ENCODE measurements around the gene EARS2. TPM values are rescaled to one million over a fixed set of nuclear protein-coding genes. Genes with fewer than 3 reads are reported as not detected.

Gene EARS2
- total RNA-seq, 1 experiment from 2014 or later, result 38.9 TPM

DNA sequence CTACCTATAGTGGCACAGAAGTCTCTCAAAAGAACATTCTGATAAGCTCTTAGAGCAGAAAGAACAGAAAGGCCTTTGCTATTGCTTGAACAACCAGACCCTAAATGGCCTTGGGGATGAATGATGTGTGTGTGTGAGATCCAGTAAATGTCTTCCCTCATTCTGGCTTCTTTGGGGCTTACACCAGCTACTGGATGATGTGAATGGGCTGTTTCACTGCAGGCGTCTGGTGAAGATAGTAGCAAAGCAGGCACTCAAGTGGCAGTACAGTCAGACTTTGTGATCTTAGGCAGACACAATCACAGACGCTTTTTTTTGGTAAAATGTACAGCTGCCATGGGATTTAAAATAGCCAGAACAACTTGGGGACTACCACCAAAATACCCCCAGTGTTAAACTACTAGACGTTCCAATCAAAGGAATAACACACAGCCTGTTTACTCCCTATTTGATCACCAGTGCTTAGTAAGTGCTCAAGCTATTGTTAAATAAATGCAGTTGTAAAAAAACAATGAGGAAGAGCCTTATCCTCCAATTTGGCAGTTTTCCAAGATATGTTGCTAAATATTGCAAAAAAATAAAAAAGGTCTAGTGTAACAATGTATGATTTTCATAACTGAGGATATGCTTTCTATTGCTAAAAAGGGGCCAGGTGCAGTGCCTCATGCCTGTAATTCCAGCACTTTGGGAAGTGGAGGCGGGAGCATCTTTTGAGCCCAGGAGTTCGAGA lies 21.1 kb upstream of the EARS2 start:
- no peaks in the 10 kb centered on the region for H3K4me1 ChIP-seq (ENCODE audit: insufficient read depth, low read length, poor library complexity, severe bottlenecking)
- peak overlapping the region; percentile 48 for H3K27ac ChIP-seq (ENCODE audit: low read depth, low read length, poor library complexity, severe bottlenecking)
- H3K9me3 ChIP-seq (ENCODE audit: low read depth, low read length, poor library complexity, severe bottlenecking), result no peaks in the 10 kb centered on the region
- H3K4me3 ChIP-seq (ENCODE audit: low read depth, low read length, poor library complexity, severe bottlenecking), result no peak overlapping the region
- DNase-seq (ENCODE audit: low spot score), result no peak
- H3K36me3 ChIP-seq (ENCODE audit: insufficient read depth, low read length, poor library complexity, severe bottlenecking), result peaks cover 38% of the 10 kb centered on the region
- POLR2A ChIA-PET (ENCODE audit: low non-redundant PET), result no interaction called here
- TF ChIP-seq EZH2 (IDR thresholded peaks at IDR 0.05; ENCODE audit: borderline replicate concordance, low read depth, low read length, poor library complexity, severe bottlenecking) (no peak), CTCF (conservative IDR thresholded peaks at IDR 0.05; ENCODE audit: low read depth, low read length) (no peak)
- intact Hi-C loops (cut with micrococcal nuclease; ENCODE audit: unreplicated experiment), result no loop called here
- TSS peak; percentile 14 for BruUV-seq (replicated peaks)
- H3K27me3 ChIP-seq (replicated peaks; ENCODE audit: insufficient read depth, low read depth, low read length, poor library complexity), result no peaks in the 10 kb centered on the region
- CTCF ChIA-PET, result no interaction called here

- Histone ChIP-seq H3K9me3 (ENCODE audit: low read depth, low read length, poor library complexity, severe bottlenecking) (no peaks in the 10 kb centered on the region), H3K27me3 (replicated peaks; ENCODE audit: insufficient read depth, low read depth, low read length, poor library complexity) (no peaks in the 10 kb centered on the region), H3K36me3 (ENCODE audit: insufficient read depth, low read length, poor library complexity, severe bottlenecking) (peaks cover 39% of the 10 kb centered on the region), H3K27ac (ENCODE audit: low read depth, low read length, poor library complexity, severe bottlenecking) (no peak overlapping the region), H3K4me1 (ENCODE audit: insufficient read depth, low read length, poor library complexity, severe bottlenecking) (no peaks in the 10 kb centered on the region), H3K4me3 (ENCODE audit: low read depth, low read length, poor library complexity, severe bottlenecking) (no peak overlapping the region)
- ChIA-PET POLR2A (ENCODE audit: low non-redundant PET) (no interaction called here), CTCF (no interaction called here)
- no peak for TF ChIP-seq EZH2 (IDR thresholded peaks at IDR 0.05; ENCODE audit: borderline replicate concordance, low read depth, low read length, poor library complexity, severe bottlenecking)
- TF ChIP-seq CTCF (conservative IDR thresholded peaks at IDR 0.05; ENCODE audit: low read depth, low read length), result no peak
- intact Hi-C loops (cut with micrococcal nuclease; ENCODE audit: unreplicated experiment), result no loop called here
- no peak for DNase-seq (ENCODE audit: low spot score)
- no TSS peak for BruUV-seq (replicated peaks)
Observed at GRCh38 chr16:23577493-23577892, 20.3 kb upstream of the EARS2 start.

DNA sequence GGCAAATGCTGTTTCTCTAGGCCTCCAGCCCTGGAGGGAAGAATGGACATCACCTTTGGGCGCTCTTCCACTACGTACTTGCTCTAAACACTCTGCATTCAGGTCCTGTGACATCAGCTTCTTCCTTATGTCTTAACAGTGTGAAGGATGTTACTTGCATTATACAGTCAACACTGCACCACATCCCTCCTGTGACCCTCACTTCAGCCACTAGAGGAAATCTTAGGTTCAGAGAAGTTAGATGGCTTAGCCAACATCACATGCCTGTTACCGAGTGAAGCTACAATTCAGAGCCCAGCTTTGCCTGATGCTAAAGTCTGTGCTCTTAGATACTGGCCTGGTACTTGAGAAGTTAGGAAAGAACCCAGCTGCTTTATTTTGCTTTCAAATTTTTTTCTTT lies 18.7 kb upstream of the EARS2 start:
- CTCF ChIA-PET, result interaction anchor here (0.6 kb wide), 1 partner anchor 37 kb away, joined by 7 read pairs; no protein-coding TSS in a partner anchor
- H3K27ac ChIP-seq (ENCODE audit: low read depth, low read length, poor library complexity, severe bottlenecking), result no peak overlapping the region
- no peak overlapping the region for H3K4me3 ChIP-seq (ENCODE audit: low read depth, low read length, poor library complexity, severe bottlenecking)
- no peaks in the 10 kb centered on the region for H3K4me1 ChIP-seq (ENCODE audit: insufficient read depth, low read length, poor library complexity, severe bottlenecking)
- peaks cover 40% of the 10 kb centered on the region for H3K36me3 ChIP-seq (ENCODE audit: insufficient read depth, low read length, poor library complexity, severe bottlenecking)
- intact Hi-C loops (cut with micrococcal nuclease; ENCODE audit: unreplicated experiment), result no loop called here
- DNase-seq (ENCODE audit: low spot score), result no peak
- TF ChIP-seq CTCF (conservative IDR thresholded peaks at IDR 0.05; ENCODE audit: low read depth, low read length) (no peak), EZH2 (IDR thresholded peaks at IDR 0.05; ENCODE audit: borderline replicate concordance, low read depth, low read length, poor library complexity, severe bottlenecking) (no peak)
- no TSS peak for BruUV-seq (replicated peaks)
- H3K27me3 ChIP-seq (replicated peaks; ENCODE audit: insufficient read depth, low read depth, low read length, poor library complexity), result no peaks in the 10 kb centered on the region
- POLR2A ChIA-PET (ENCODE audit: low non-redundant PET), result no interaction called here
- H3K9me3 ChIP-seq (ENCODE audit: low read depth, low read length, poor library complexity, severe bottlenecking), result no peaks in the 10 kb centered on the region
